ENCODE data around the gene DLGAP1.

DLGAP1 gene

GRCh38 chr18:3970929-3971328, 484.2 kb downstream of the DLGAP1 start:
- no peaks in the 10 kb centered on the region for H3K36me3 Mint-ChIP-seq (ENCODE audit: low read depth)

GRCh38 chr18:3967359-3968180, 487.5 kb downstream of the DLGAP1 start:
- no peaks in the 10 kb centered on the region for H3K27me3 Mint-ChIP-seq (ENCODE audit: low read depth)
- no peaks in the 10 kb centered on the region for H3K4me1 Mint-ChIP-seq (ENCODE audit: low read depth)
- no peak overlapping the region for H3K4me3 Mint-ChIP-seq
- no peak for DNase-seq (ENCODE audit: low spot score)
- H3K9me3 Mint-ChIP-seq, result no peaks in the 10 kb centered on the region
- no peaks in the 10 kb centered on the region for H3K36me3 Mint-ChIP-seq (ENCODE audit: low read depth)
- no peak overlapping the region for H3K27ac Mint-ChIP-seq

More at GRCh38 chr18:3970929-3971328, 484.2 kb downstream of the DLGAP1 start:
- no peaks in the 10 kb centered on the region for H3K27me3 Mint-ChIP-seq (ENCODE audit: low read depth)
- no peaks in the 10 kb centered on the region for H3K4me1 Mint-ChIP-seq (ENCODE audit: low read depth)
- DNase-seq (ENCODE audit: low spot score), result no peak
- H3K27ac Mint-ChIP-seq, result no peak overlapping the region
- H3K9me3 Mint-ChIP-seq, result no peaks in the 10 kb centered on the region
- no peak overlapping the region for H3K4me3 Mint-ChIP-seq

GRCh38 chr18:3966642-3967358, 488.3 kb downstream of the DLGAP1 start:
- Mint-ChIP-seq H3K9me3 (no peaks in the 10 kb centered on the region), H3K4me1 (ENCODE audit: low read depth) (no peaks in the 10 kb centered on the region), H3K4me3 (no peak overlapping the region), H3K27me3 (ENCODE audit: low read depth) (no peaks in the 10 kb centered on the region), H3K36me3 (ENCODE audit: low read depth) (no peaks in the 10 kb centered on the region), H3K27ac (no peak overlapping the region)
- DNase-seq (ENCODE audit: low spot score), result no peak

- DNase-seq (ENCODE audit: low spot score), result no peak
- Mint-ChIP-seq H3K36me3 (ENCODE audit: low read depth) (no peaks in the 10 kb centered on the region), H3K27me3 (ENCODE audit: low read depth) (no peaks in the 10 kb centered on the region), H3K9me3 (no peaks in the 10 kb centered on the region), H3K27ac (no peak overlapping the region), H3K4me1 (ENCODE audit: low read depth) (no peaks in the 10 kb centered on the region), H3K4me3 (no peak overlapping the region)
Observed at GRCh38 chr18:3966246-3966641, 488.9 kb downstream of the DLGAP1 start.

GRCh38 chr18:3960977-3961376, 494.1 kb downstream of the DLGAP1 start:
- Mint-ChIP-seq H3K27me3 (ENCODE audit: low read depth) (no peaks in the 10 kb centered on the region), H3K36me3 (ENCODE audit: low read depth) (no peaks in the 10 kb centered on the region), H3K27ac (no peak overlapping the region), H3K4me3 (no peak overlapping the region), H3K4me1 (ENCODE audit: low read depth) (no peaks in the 10 kb centered on the region), H3K9me3 (no peaks in the 10 kb centered on the region)
- DNase-seq (ENCODE audit: low spot score), result no peak

GRCh38 chr18:3960142-3960541, 495.0 kb downstream of the DLGAP1 start:
- H3K36me3 Mint-ChIP-seq (ENCODE audit: low read depth), result no peaks in the 10 kb centered on the region
- no peak for DNase-seq (ENCODE audit: low spot score)
- H3K9me3 Mint-ChIP-seq, result no peaks in the 10 kb centered on the region
- H3K4me1 Mint-ChIP-seq (ENCODE audit: low read depth), result no peaks in the 10 kb centered on the region
- no peak overlapping the region for H3K27ac Mint-ChIP-seq
- no peak overlapping the region for H3K4me3 Mint-ChIP-seq
- no peaks in the 10 kb centered on the region for H3K27me3 Mint-ChIP-seq (ENCODE audit: low read depth)

- Mint-ChIP-seq H3K27me3 (ENCODE audit: low read depth) (no peaks in the 10 kb centered on the region), H3K27ac (no peak overlapping the region), H3K36me3 (ENCODE audit: low read depth) (no peaks in the 10 kb centered on the region), H3K4me1 (ENCODE audit: low read depth) (no peaks in the 10 kb centered on the region), H3K4me3 (no peak overlapping the region), H3K9me3 (no peaks in the 10 kb centered on the region)
- DNase-seq (ENCODE audit: low spot score), result no peak
Observed at GRCh38 chr18:3952031-3952430, 503.1 kb downstream of the DLGAP1 start.

GRCh38 chr18:3950668-3951404, 504.3 kb downstream of the DLGAP1 start:
- no peaks in the 10 kb centered on the region for H3K36me3 Mint-ChIP-seq (ENCODE audit: low read depth)
- H3K9me3 Mint-ChIP-seq, result no peaks in the 10 kb centered on the region
- no peaks in the 10 kb centered on the region for H3K4me1 Mint-ChIP-seq (ENCODE audit: low read depth)
- H3K27me3 Mint-ChIP-seq (ENCODE audit: low read depth), result no peaks in the 10 kb centered on the region
- H3K4me3 Mint-ChIP-seq, result no peak overlapping the region
- no peak for DNase-seq (ENCODE audit: low spot score)
- no peak overlapping the region for H3K27ac Mint-ChIP-seq

GRCh38 chr18:3948958-3949357, 506.1 kb downstream of the DLGAP1 start:
- Mint-ChIP-seq H3K9me3 (no peaks in the 10 kb centered on the region), H3K27me3 (ENCODE audit: low read depth) (no peaks in the 10 kb centered on the region), H3K4me1 (ENCODE audit: low read depth) (no peaks in the 10 kb centered on the region), H3K36me3 (ENCODE audit: low read depth) (no peaks in the 10 kb centered on the region), H3K27ac (no peak overlapping the region), H3K4me3 (no peak overlapping the region)
- no peak for DNase-seq (ENCODE audit: low spot score)

GRCh38 chr18:3947383-3947782, 507.7 kb downstream of the DLGAP1 start:
- no peak for DNase-seq (ENCODE audit: low spot score)
- Mint-ChIP-seq H3K27me3 (ENCODE audit: low read depth) (peaks cover 2% of the 10 kb centered on the region), H3K27ac (no peak overlapping the region), H3K36me3 (ENCODE audit: low read depth) (no peaks in the 10 kb centered on the region), H3K4me3 (no peak overlapping the region), H3K9me3 (no peaks in the 10 kb centered on the region), H3K4me1 (ENCODE audit: low read depth) (no peaks in the 10 kb centered on the region)

GRCh38 chr18:3935305-3935704, 519.8 kb downstream of the DLGAP1 start:
- Mint-ChIP-seq H3K4me3 (no peak overlapping the region), H3K27ac (no peak overlapping the region), H3K9me3 (no peaks in the 10 kb centered on the region), H3K4me1 (ENCODE audit: low read depth) (no peaks in the 10 kb centered on the region), H3K36me3 (ENCODE audit: low read depth) (no peaks in the 10 kb centered on the region), H3K27me3 (ENCODE audit: low read depth) (no peaks in the 10 kb centered on the region)
- DNase-seq (ENCODE audit: low spot score), result no peak

GRCh38 chr18:3932276-3932675, 522.8 kb downstream of the DLGAP1 start:
- DNase-seq (ENCODE audit: low spot score), result no peak
- Mint-ChIP-seq H3K9me3 (no peaks in the 10 kb centered on the region), H3K27me3 (ENCODE audit: low read depth) (no peaks in the 10 kb centered on the region), H3K27ac (no peak overlapping the region), H3K4me1 (ENCODE audit: low read depth) (no peaks in the 10 kb centered on the region), H3K4me3 (no peak overlapping the region), H3K36me3 (ENCODE audit: low read depth) (no peaks in the 10 kb centered on the region)

- DNase-seq (ENCODE audit: low spot score), result no peak
- H3K4me1 Mint-ChIP-seq (ENCODE audit: low read depth), result no peaks in the 10 kb centered on the region
Observed at GRCh38 chr18:3931542-3932112, 523.5 kb downstream of the DLGAP1 start.

GRCh38 chr18:3931013-3931315, 524.1 kb downstream of the DLGAP1 start:
- Mint-ChIP-seq H3K4me1 (ENCODE audit: low read depth) (no peaks in the 10 kb centered on the region), H3K9me3 (no peaks in the 10 kb centered on the region), H3K27me3 (ENCODE audit: low read depth) (no peaks in the 10 kb centered on the region), H3K36me3 (ENCODE audit: low read depth) (no peaks in the 10 kb centered on the region), H3K4me3 (no peak overlapping the region), H3K27ac (no peak overlapping the region)
- DNase-seq (ENCODE audit: low spot score), result no peak

More at GRCh38 chr18:3931542-3932112, 523.5 kb downstream of the DLGAP1 start:
- Mint-ChIP-seq H3K27ac (no peak overlapping the region), H3K4me3 (no peak overlapping the region), H3K36me3 (ENCODE audit: low read depth) (no peaks in the 10 kb centered on the region), H3K9me3 (no peaks in the 10 kb centered on the region), H3K27me3 (ENCODE audit: low read depth) (no peaks in the 10 kb centered on the region)
